GM19455 (cell line): ENCODE results near the gene STX17.
"Not testable (repeated sequence)": the region's sequence is repeated elsewhere in the genome, so short reads cannot be mapped to it uniquely, and the experiment has no call there.

Experiments
- ATAC-seq: cut with Tn5 transposase; IDR thresholded peaks from one replicate; pipeline ENCODE4 v1.9.1; 2021; ENCODE audit not compliant: unreplicated experiment

The STX17 gene

DNA sequence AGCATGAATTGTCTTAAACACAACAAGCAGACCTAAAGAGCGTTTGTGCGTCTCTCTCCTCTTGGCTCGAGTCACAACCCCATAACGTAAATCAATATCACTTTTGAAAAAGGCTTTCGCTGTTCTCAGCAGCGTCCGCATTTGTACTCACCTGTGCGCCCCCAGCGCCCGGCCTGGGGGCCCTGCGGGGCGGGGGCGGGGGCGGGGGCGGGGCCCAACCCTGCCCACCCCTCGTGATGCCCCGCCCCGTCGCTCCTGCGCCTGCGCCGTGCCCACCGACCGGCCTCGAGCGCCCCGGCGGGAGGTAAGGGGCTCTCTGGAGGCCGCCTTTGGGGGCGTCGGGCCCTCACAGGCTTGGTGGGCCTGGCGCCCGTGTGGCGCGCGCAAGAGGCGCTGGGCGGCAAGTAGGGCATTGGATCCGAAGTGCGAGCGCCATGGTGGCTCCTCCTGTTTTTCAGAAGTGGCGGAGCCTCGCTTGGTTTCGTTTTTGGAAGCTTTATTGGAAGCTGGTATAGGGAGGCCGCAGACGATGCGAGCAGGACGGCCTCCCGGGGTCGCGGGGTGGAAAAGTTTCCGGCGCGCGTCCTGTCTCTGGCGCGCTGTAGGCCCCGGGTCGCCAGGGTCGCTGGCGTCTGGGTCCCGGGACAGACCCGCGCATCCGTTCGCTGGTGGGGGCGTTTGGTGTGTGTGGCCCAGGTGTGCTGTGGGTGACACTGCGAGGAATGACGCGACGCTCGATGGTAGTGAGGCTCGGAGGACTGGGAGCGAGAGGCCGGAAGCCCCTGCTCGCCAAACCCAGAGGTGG is at the start of gene STX17:
Gene STX17, plus strand, starts transcription at position 252 of the 805 bp plus-strand sequence. CDS start 8,586 bp downstream, outside the sequence.
- peak; percentile 89 for ATAC-seq

- ATAC-seq, result not testable (repeated sequence)
These were observed 48.9 kb upstream of the STX17 start for GRCh38 chr9:99857576-99857975.

- no peak for ATAC-seq
These were observed 48.4 kb upstream of the STX17 start for GRCh38 chr9:99858087-99858486.

DNA sequence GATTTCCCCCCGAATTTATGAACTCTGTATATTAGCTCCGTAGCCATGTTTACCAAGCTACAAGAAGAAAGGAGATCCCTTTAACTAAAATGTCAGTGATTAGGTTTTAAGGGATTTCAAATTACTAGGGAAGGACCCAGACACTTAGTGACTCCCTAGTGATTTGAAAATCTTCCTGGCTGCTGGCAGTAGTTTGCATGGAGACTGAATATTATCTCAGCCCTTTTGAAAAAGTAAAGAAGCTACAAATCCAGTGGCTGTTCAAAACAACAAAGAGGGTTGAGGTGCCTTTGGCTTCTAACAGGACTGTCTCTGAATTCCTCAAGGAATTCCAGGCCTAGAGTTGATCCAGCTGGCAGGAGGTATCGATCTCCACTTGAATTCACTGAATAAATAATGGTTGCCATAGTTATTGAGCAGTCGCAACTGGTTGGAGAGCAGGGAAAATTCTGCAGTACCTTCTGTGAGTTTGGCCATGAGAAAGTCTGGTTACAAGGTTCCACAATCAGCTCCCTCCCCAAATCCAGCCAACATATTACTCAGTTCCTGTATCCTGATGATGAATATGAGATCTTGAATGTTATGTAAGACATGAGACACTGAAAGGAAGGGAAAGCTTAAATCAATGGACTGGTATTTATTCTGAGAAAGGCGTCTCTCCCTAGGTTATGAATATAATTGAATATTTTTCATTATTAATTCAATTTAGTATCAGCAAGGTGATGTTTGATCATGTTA is 47.0 kb upstream of the STX17 start:
- ATAC-seq, result no peak

GRCh38 chr9:99860266-99860665 is 46.2 kb upstream of the STX17 start:
- no peak for ATAC-seq

DNA sequence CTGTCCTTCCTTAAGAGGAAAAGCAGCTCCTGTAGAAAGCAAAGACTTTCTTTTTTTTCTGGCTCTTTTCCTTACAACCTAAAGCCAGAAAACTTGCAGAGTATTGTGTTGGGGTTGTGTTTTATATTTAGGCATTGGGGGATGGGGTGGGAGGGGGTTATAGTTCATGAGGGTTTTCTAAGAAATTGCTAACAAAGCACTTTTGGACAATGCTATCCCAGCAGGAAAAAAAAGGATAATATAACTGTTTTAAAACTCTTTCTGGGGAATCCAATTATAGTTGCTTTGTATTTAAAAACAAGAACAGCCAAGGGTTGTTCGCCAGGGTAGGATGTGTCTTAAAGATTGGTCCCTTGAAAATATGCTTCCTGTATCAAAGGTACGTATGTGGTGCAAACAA is 42.5 kb upstream of the STX17 start:
- no peak for ATAC-seq

- ATAC-seq, result no peak
These were observed 40.1 kb upstream of the STX17 start for GRCh38 chr9:99866398-99866797.

DNA sequence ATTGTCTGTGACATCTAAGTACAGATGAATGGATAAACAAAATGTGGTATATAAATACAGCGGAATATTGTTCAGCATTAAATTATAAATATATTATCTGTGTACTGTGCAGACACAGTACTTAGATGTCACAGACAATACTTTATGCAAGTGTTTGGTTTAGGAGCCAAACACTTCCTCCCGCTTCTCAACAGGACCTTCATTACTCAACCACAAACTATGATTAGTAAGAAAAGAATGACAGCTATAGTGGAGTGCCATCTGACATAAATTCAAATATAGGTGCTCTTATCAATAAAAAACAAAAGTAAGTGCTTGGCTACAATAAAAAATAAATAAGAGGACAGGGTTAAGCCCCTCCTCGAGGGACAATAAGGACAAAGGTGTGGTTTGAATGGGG is 38.9 kb upstream of the STX17 start:
- ATAC-seq, result no peak

- ATAC-seq, result no peak
These were observed 38.5 kb upstream of the STX17 start for GRCh38 chr9:99867968-99868367.

GRCh38 chr9:99868845-99869244 is 37.6 kb upstream of the STX17 start:
- ATAC-seq, result peak; percentile 84

GRCh38 chr9:99870126-99870525 is 36.3 kb upstream of the STX17 start:
- no peak for ATAC-seq

- no peak for ATAC-seq
These were observed 32.9 kb upstream of the STX17 start for GRCh38 chr9:99873531-99873930.

GRCh38 chr9:99873943-99874584 is 32.4 kb upstream of the STX17 start:
- no peak for ATAC-seq

GRCh38 chr9:99876190-99876589 is 30.3 kb upstream of the STX17 start:
- no peak for ATAC-seq

DNA sequence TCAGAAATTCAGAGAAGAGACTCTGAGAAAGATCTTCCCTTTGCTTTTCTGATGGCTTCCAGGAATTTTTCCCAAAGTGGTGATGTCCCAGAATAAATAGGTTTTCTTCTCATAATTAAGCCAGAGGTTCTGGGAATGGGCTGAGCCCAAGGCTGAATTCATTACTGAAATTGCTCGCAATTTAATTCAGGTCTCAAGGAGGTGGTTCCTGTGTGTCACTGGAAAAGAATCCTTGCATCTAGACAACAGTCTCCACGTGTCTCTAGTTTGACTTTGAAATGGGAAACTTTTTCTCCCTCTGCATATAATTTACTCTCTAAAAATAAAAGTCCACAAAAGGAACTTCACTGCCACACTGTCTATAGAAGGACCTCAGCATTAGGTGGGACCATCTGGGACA is 27.8 kb upstream of the STX17 start:
- no peak for ATAC-seq

- ATAC-seq, result no peak
These were observed 24.7 kb upstream of the STX17 start for GRCh38 chr9:99881769-99882168.

- no peak for ATAC-seq
These were observed 20.7 kb upstream of the STX17 start for GRCh38 chr9:99885747-99886146.

DNA sequence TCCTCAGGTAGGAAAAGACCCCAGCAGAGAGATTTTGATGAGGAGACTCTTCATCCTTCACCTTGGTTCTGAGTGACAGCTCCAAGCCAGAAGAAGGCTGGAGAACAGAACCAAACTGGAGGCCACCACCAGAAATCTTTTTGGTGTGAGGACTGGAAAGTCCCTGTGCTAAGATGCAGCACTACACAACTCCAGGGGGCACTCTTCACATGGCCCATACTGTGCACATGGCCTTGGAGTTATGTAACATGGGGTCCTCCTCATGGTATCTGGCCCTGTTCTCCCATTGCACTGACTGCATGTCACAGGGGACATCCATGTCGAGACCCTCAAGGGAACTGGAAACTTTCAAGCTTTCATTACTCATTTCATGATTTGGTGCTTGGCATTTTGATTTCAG is 17.3 kb upstream of the STX17 start:
- no peak for ATAC-seq

- ATAC-seq, result no peak
These were observed 11.6 kb upstream of the STX17 start for GRCh38 chr9:99894826-99895225.

DNA sequence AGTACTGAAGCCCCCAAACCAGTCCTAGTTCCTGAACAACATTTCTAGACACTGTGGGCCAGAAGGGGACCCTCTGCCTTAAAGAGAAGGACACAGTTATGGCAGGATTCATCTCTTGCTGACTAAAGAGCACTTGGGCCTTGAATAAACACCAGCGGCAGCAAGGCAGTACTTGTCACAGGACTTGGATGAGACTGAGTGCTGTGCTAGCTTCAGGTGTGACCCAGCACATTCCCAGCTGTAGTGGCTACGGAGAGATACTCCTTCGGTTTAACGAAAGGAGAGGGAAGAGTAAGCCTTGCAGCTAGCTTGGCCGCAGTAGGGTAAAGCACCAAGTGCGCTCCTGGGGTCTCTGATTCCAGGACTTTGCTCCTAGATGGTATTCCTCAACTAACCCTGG is 10.9 kb upstream of the STX17 start:
- no peak for ATAC-seq

GRCh38 chr9:99896119-99896518 is 10.3 kb upstream of the STX17 start:
- ATAC-seq, result no peak

GRCh38 chr9:99903393-99903792 is 3.1 kb upstream of the STX17 start:
- no peak for ATAC-seq
